Spleen (tissue), 7 donors: Measurements from ENCODE around the gene CHCHD6.

ENCODE experiments used
- CTCF ChIP-seq, 11 experiments: fragments of 200-600 bp in 7 of 11; fragments of 450-650 bp in 4 of 11; sonication (generic) in 4 of 11; IDR thresholded peaks in 8 of 11; conservative IDR thresholded peaks in 3 of 11; 1 replicate in 7 of 11; 2 replicates in 4 of 11; pipeline versions ENCODE4 v1.4.0 to v1.8.0; 2016 to 2021; ENCODE audit warnings: antibody characterized with exemption in 11 of 11, inconsistent platforms in 4 of 11, mild to moderate bottlenecking in 1 of 11
- POLR2A ChIP-seq, 3 donors: fragments of 450-650 bp; IDR thresholded peaks; one replicate each; pipeline ENCODE4 v1.5.1; 2017; ENCODE audit warnings: antibody characterized with exemption in 3 of 3, mild to moderate bottlenecking in 1 of 3
- POLR2AphosphoS5 ChIP-seq, 3 donors: sonication (generic); formaldehyde crosslinking; IDR thresholded peaks; one replicate each; pipeline ENCODE4 v1.5.1; 2017; ENCODE audit warnings: antibody characterized with exemption in 3 of 3
- donor health status: DM: no; HTN: no; CAD: no; lungs with moderate emphysema.
- donor health status: DM: no; HTN: no; CAD: no.
- donor health status: DM: no; HTN: no; CAD: no.

DNA sequence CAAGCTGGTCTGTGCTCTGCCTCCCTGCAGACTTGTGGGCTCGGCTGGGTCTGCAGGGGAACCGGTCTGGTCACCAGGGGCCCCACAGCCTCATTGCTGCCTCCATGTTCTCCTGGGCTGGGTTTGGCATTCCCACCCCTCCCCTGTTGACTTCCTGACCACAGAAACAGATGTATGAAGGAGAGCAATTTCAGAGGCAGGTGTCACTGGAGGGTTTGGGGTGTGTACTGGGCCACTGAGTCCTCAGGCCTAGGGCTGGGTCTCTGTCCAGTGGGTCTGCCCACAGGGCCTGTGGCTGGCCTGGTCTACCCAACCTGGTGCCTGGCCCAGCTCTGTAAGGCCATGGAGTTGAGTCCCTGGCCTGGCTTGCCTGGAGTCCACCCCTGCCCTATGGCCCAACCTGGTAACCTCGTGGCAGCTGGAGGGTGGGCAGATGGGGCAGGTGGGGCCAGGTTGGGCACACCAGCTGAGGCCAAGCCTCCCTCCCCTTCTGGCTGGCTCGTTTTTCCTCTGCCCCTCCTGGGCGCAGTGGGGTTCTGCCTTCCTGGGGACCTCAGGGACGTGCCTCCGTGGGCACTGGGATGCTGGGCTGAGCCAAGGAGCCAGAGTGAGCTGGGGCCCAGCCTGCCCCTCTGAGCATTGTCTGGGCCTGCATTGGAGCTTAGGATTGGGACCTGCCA lies 299.7 kb downstream of the CHCHD6 start:
- TF ChIP-seq CTCF (IDR thresholded peaks at IDR 0.05 in 8 of 11, conservative IDR thresholded peaks at IDR 0.05 in 3 of 11) (no peak), POLR2A (IDR thresholded peaks at IDR 0.05) (no peak), POLR2AphosphoS5 (IDR thresholded peaks at IDR 0.05) (no peak)
